Gastrocnemius medialis (tissue), 4 donors: Measurements from ENCODE around the gene SEMA4A. TPM values are rescaled to one million over a fixed set of nuclear protein-coding genes. Genes with fewer than 3 reads are reported as not detected.
A peak's percentile ranks its signal among the peaks of the same experiment; 100 is the strongest.

Source experiments
- ATAC-seq, 2 donors: fragments of 150-250 bp; one replicate each; pipeline ENCODE4 v1.9.1; 2016
- DNase-seq, 2 donors: peaks; one replicate each; pipeline ENCODE4 v3.0.0-alpha.2; 2019
- H3K27ac ChIP-seq, 4 donors: fragments of 200-600 bp; sonication (generic); 1 replicate in 1 of 4; 2 replicates in 3 of 4; pipeline ENCODE4 v1.5.1; 2016 to 2018; ENCODE audit warnings: mild to moderate bottlenecking in 2 of 4, moderate library complexity in 1 of 4
- H3K27me3 ChIP-seq, 3 donors: fragments of 200-600 bp; sonication (generic) in 2 of 3; 1 replicate in 1 of 3; 2 replicates in 2 of 3; pipeline versions ENCODE4 v1.5.1 to v1.6.0; 2016 to 2019; ENCODE audit warnings: mild to moderate bottlenecking in 1 of 3, moderate library complexity in 1 of 3
- H3K36me3 ChIP-seq, 2 donors: fragments of 200-600 bp; sonication (generic) in 1 of 2; one replicate each; pipeline ENCODE4 v1.5.1; 2017 to 2018
- H3K4me1 ChIP-seq, 2 donors: fragments of 200-600 bp; sonication (generic) in 1 of 2; one replicate each; pipeline ENCODE4 v1.5.1; 2016 to 2017; ENCODE audit warnings: mild to moderate bottlenecking in 2 of 2
- H3K4me3 ChIP-seq, 4 donors: fragments of 200-600 bp; sonication (generic) in 3 of 4; 1 replicate in 1 of 4; 2 replicates in 3 of 4; pipeline ENCODE4 v1.5.1; 2016 to 2019; ENCODE audit warnings: mild to moderate bottlenecking in 2 of 4
- H3K9me3 ChIP-seq, 3 donors: fragments of 200-600 bp; sonication (generic) in 2 of 3; 1 replicate in 1 of 3; 2 replicates in 2 of 3; pipeline ENCODE4 v1.5.1; 2016 to 2019
- POLR2A ChIP-seq, 2 donors: fragments of 450-650 bp; IDR thresholded peaks; one replicate each; pipeline ENCODE4 v1.6.1; 2017; ENCODE audit warnings: antibody characterized with exemption in 2 of 2, mild to moderate bottlenecking in 2 of 2, moderate library complexity in 2 of 2
- in situ Hi-C, 4 donors: fragments of 200-750 bp; cut with MboI; loops; one replicate each; pipeline versions ENCODE4 v1.15.0 to v1.8.0; 2017; ENCODE audit warnings: low sequenced_read_pairs in 4 of 4
- intact Hi-C: fragments of 100-400 bp; cut with DNase I; formaldehyde crosslinking; loops from one replicate; pipeline ENCODE4 v1.15.1; 2023; ENCODE audit warnings: low total_unique reads
- total RNA-seq, 4 donors: library from RNA; depleted of rRNA; stranded (reverse); fragments of >200 nt; gene quantifications; one replicate each; pipeline versions ENCODE4 v1.1.0 to v1.2.3, GENCODE V29; 2016
- TF ChIP-seq, protein P1 (sequence below), 5 experiments: fragments of 450-650 bp in 3 of 5; fragments of 200-600 bp in 2 of 5; sonication (generic) in 2 of 5; IDR thresholded peaks in 4 of 5; conservative IDR thresholded peaks in 1 of 5; 1 replicate in 4 of 5; 2 replicates in 1 of 5; pipeline ENCODE4 v1.5.1; 2016 to 2019; ENCODE audit warnings: antibody characterized with exemption in 5 of 5, mild to moderate bottlenecking in 3 of 5, moderate library complexity in 3 of 5

SEMA4A gene
- total RNA-seq, 4 donors from 2014 or later, result 0.29 to 2.4 (median 1.2) TPM

- DNase-seq (no peak), ATAC-seq (no peak)
- intact Hi-C loops (loop anchor here (10.0 kb wide), 1 partner anchor 357 kb away; no protein-coding TSS in a partner anchor), in situ Hi-C loops (loop anchor here in 1 of 4 donors (25.0 kb wide), 1 partner anchor 379 kb away; no protein-coding TSS in a partner anchor)
- no peak for TF ChIP-seq POLR2A (IDR thresholded peaks at IDR 0.05)
- TF ChIP-seq, protein P1, sequence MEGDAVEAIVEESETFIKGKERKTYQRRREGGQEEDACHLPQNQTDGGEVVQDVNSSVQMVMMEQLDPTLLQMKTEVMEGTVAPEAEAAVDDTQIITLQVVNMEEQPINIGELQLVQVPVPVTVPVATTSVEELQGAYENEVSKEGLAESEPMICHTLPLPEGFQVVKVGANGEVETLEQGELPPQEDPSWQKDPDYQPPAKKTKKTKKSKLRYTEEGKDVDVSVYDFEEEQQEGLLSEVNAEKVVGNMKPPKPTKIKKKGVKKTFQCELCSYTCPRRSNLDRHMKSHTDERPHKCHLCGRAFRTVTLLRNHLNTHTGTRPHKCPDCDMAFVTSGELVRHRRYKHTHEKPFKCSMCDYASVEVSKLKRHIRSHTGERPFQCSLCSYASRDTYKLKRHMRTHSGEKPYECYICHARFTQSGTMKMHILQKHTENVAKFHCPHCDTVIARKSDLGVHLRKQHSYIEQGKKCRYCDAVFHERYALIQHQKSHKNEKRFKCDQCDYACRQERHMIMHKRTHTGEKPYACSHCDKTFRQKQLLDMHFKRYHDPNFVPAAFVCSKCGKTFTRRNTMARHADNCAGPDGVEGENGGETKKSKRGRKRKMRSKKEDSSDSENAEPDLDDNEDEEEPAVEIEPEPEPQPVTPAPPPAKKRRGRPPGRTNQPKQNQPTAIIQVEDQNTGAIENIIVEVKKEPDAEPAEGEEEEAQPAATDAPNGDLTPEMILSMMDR (IDR thresholded peaks at IDR 0.05 in 4 of 5, conservative IDR thresholded peaks at IDR 0.05 in 1 of 5), result no peak
- peak overlapping the region in 2 of 4 donors; percentile 7 to 19 for H3K4me3 ChIP-seq
- no peaks in the 10 kb centered on the region for H3K9me3 ChIP-seq
- H3K4me1 ChIP-seq, result peaks cover 69% of the 10 kb centered on the region in 2 donors
- H3K27ac ChIP-seq, result peak overlapping the region; percentile 96 to 99 (median 98)
- H3K27me3 ChIP-seq, result no peaks in the 10 kb centered on the region
- H3K36me3 ChIP-seq, result no peaks in the 10 kb centered on the region
Observed at GRCh38 chr1:156108057-156108456, 45.3 kb upstream of the SEMA4A start.

DNA sequence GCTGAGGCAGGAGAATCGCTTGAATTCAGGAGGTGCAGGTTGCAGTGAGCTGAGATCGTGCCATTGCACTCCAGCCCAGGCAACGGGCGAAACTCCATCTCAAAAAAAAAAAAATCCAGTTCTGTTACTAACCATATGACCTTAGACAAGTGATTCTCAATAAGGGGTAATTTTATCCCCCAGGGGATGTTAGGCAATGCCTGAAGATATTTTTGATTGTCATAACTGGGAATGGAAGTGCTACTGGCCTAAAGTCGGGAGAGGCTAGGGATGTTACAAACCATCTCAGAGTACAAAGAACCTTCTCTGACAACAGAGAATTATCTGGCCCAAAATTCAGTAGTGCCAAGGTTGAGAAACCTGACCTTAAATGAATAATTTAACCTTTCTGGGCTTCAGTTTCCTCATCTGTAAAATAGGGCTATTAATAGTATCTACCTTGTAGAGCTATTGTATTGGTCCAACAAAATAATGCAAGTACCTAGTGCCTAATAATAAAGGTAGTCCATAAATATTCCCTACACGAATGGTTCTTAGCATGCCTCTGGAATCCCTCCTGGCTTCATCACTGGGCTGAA, 44.6 kb upstream of the SEMA4A start:
- H3K36me3 ChIP-seq, result no peaks in the 10 kb centered on the region
- no peaks in the 10 kb centered on the region for H3K9me3 ChIP-seq
- no peak for TF ChIP-seq POLR2A (IDR thresholded peaks at IDR 0.05)
- TF ChIP-seq, protein P1 (IDR thresholded peaks at IDR 0.05 in 4 of 5, conservative IDR thresholded peaks at IDR 0.05 in 1 of 5), result no peak
- peak overlapping the region in 1 of 4 donors; percentile 19 for H3K4me3 ChIP-seq
- intact Hi-C loops, result loop anchor here (10.0 kb wide), 1 partner anchor 356 kb away; no protein-coding TSS in a partner anchor
- no peaks in the 10 kb centered on the region for H3K27me3 ChIP-seq
- H3K4me1 ChIP-seq, result peaks cover 69 to 73% of the 10 kb centered on the region in 2 donors
- in situ Hi-C loops, result loop anchor here in 1 of 4 donors (25.0 kb wide), 1 partner anchor 379 kb away; no protein-coding TSS in a partner anchor
- no peak for DNase-seq
- ATAC-seq, result peak; percentile 43 to 61
- H3K27ac ChIP-seq, result peak overlapping the region; percentile 96 to 99 (median 98)

- no peak for ATAC-seq
- intact Hi-C loops, result no loop called here
- Histone ChIP-seq H3K27ac (peak overlapping the region; percentile 34 to 99 (median 97)), H3K4me3 (no peak overlapping the region), H3K9me3 (no peaks in the 10 kb centered on the region), H3K27me3 (no peaks in the 10 kb centered on the region), H3K36me3 (no peaks in the 10 kb centered on the region), H3K4me1 (peaks cover 62 to 67% of the 10 kb centered on the region in 2 donors)
- in situ Hi-C loops, result loop anchor here in 1 of 4 donors (25.0 kb wide), 1 partner anchor 377 kb away; no protein-coding TSS in a partner anchor
- DNase-seq, result no peak
- TF ChIP-seq, protein P1 (IDR thresholded peaks at IDR 0.05 in 4 of 5, conservative IDR thresholded peaks at IDR 0.05 in 1 of 5), result no peak
- TF ChIP-seq POLR2A (IDR thresholded peaks at IDR 0.05), result no peak
Observed at GRCh38 chr1:156110252-156110651, 43.1 kb upstream of the SEMA4A start.

DNA sequence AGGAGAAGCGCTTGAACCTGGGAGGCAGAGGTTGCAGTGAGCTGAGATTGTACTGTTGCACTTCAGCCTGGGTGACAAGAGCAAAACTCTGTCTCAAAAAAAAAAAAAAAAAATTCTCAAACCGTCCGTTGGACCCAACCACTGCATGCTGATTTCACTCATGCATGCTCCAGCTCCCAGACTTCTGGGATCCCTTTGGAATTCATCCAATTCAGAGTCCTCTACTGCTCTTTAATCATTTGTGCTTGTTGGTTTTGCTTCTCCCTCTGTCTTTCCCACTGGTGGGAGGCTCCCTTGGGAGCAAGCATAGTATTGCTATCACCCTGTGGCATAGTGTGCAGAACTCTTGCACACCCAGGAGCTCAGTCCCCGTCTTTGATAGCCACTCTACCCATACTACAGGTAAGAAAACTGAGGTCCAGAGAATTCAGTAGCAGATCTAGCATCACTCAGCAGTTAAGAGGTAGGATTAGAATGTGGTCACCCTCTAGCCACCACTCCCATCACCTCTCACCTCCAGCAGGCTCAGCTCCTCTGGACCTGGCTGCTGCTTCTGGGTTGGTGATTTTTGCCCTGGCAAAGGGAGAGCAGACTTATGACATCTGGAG, 41.9 kb upstream of the SEMA4A start:
- H3K27ac ChIP-seq, result peak overlapping the region; percentile 98 to 99 (median 98)
- in situ Hi-C loops, result loop anchor here in 1 of 4 donors (25.0 kb wide), 1 partner anchor 376 kb away; no protein-coding TSS in a partner anchor
- intact Hi-C loops, result no loop called here
- ATAC-seq (no peak), DNase-seq (no peak)
- no peaks in the 10 kb centered on the region for H3K9me3 ChIP-seq
- H3K4me3 ChIP-seq, result no peak overlapping the region
- H3K4me1 ChIP-seq, result peaks cover 54 to 59% of the 10 kb centered on the region in 2 donors
- no peaks in the 10 kb centered on the region for H3K27me3 ChIP-seq
- no peaks in the 10 kb centered on the region for H3K36me3 ChIP-seq
- TF ChIP-seq POLR2A (IDR thresholded peaks at IDR 0.05), result no peak
